ENCODE results near the gene TRIM17.

Gene TRIM17

GRCh38 chr1:228378873-228379460, 37.7 kb downstream of the TRIM17 start:
- Histone ChIP-seq H3K9me3 (ENCODE audit: control insufficient read depth in 1 of 2, low read length in 2 of 2) (no peaks in the 10 kb centered on the region), H3K27me3 (ENCODE audit: control insufficient read depth in 1 of 2, insufficient read depth in 2 of 2, low read length in 2 of 2) (peaks cover 6 to 13% of the 10 kb centered on the region in 2 donors), H3K9ac (ENCODE audit: low read depth in 1 of 2, low read length in 2 of 2) (no peak overlapping the region), H3K27ac (ENCODE audit: low read depth, low read length) (no peak overlapping the region), H3K4me3 (ENCODE audit: low read depth in 1 of 2, low read length in 2 of 2) (peak overlapping the region; percentile 71 to 72), H3K4me1 (ENCODE audit: control insufficient read depth in 1 of 2, insufficient read depth in 2 of 2, low read length in 2 of 2) (peaks cover 0 to 13% of the 10 kb centered on the region in 2 donors), H3K36me3 (ENCODE audit: control insufficient read depth in 1 of 2, insufficient read depth in 2 of 2, low read length in 2 of 2) (no peaks in the 10 kb centered on the region)

GRCh38 chr1:228378090-228378872, 38.4 kb downstream of the TRIM17 start:
- H3K4me1 ChIP-seq (ENCODE audit: control insufficient read depth in 1 of 2, insufficient read depth in 2 of 2, low read length in 2 of 2): peaks cover 0 to 13% of the 10 kb centered on the region in 2 donors
- H3K27ac ChIP-seq (ENCODE audit: low read depth, low read length): no peak overlapping the region
- H3K27me3 ChIP-seq (ENCODE audit: control insufficient read depth in 1 of 2, insufficient read depth in 2 of 2, low read length in 2 of 2): peaks cover 6 to 13% of the 10 kb centered on the region in 2 donors
- H3K4me3 ChIP-seq (ENCODE audit: low read depth in 1 of 2, low read length in 2 of 2): peak overlapping the region; percentile 71 to 72
- H3K36me3 ChIP-seq (ENCODE audit: control insufficient read depth in 1 of 2, insufficient read depth in 2 of 2, low read length in 2 of 2): no peaks in the 10 kb centered on the region
- no peak overlapping the region for H3K9ac ChIP-seq (ENCODE audit: low read depth in 1 of 2, low read length in 2 of 2)
- H3K9me3 ChIP-seq (ENCODE audit: control insufficient read depth in 1 of 2, low read length in 2 of 2): no peaks in the 10 kb centered on the region

- H3K4me1 ChIP-seq (ENCODE audit: control insufficient read depth in 1 of 2, insufficient read depth in 2 of 2, low read length in 2 of 2): peaks cover 0 to 13% of the 10 kb centered on the region in 2 donors
- H3K27me3 ChIP-seq (ENCODE audit: control insufficient read depth in 1 of 2, insufficient read depth in 2 of 2, low read length in 2 of 2): peaks cover 6 to 13% of the 10 kb centered on the region in 2 donors
- no peak overlapping the region for H3K9ac ChIP-seq (ENCODE audit: low read depth in 1 of 2, low read length in 2 of 2)
- peak overlapping the region; percentile 22 to 59 for H3K4me3 ChIP-seq (ENCODE audit: low read depth in 1 of 2, low read length in 2 of 2)
- no peak overlapping the region for H3K27ac ChIP-seq (ENCODE audit: low read depth, low read length)
- no peaks in the 10 kb centered on the region for H3K9me3 ChIP-seq (ENCODE audit: control insufficient read depth in 1 of 2, low read length in 2 of 2)
- no peaks in the 10 kb centered on the region for H3K36me3 ChIP-seq (ENCODE audit: control insufficient read depth in 1 of 2, insufficient read depth in 2 of 2, low read length in 2 of 2)
Measured at GRCh38 chr1:228377664-228378089, 39.0 kb downstream of the TRIM17 start.

- Histone ChIP-seq H3K4me3 (ENCODE audit: low read depth in 1 of 2, low read length in 2 of 2) (no peak overlapping the region), H3K4me1 (ENCODE audit: control insufficient read depth in 1 of 2, insufficient read depth in 2 of 2, low read length in 2 of 2) (peaks cover 0 to 19% of the 10 kb centered on the region in 2 donors), H3K9me3 (ENCODE audit: control insufficient read depth in 1 of 2, low read length in 2 of 2) (no peaks in the 10 kb centered on the region), H3K27me3 (ENCODE audit: control insufficient read depth in 1 of 2, insufficient read depth in 2 of 2, low read length in 2 of 2) (peaks cover 6 to 13% of the 10 kb centered on the region in 2 donors), H3K36me3 (ENCODE audit: control insufficient read depth in 1 of 2, insufficient read depth in 2 of 2, low read length in 2 of 2) (no peaks in the 10 kb centered on the region), H3K9ac (ENCODE audit: low read depth in 1 of 2, low read length in 2 of 2) (no peak overlapping the region), H3K27ac (ENCODE audit: low read depth, low read length) (no peak overlapping the region)
Measured at GRCh38 chr1:228376651-228377631, 39.7 kb downstream of the TRIM17 start.

- Histone ChIP-seq H3K36me3 (ENCODE audit: control insufficient read depth in 1 of 2, insufficient read depth in 2 of 2, low read length in 2 of 2) (no peaks in the 10 kb centered on the region), H3K27ac (ENCODE audit: low read depth, low read length) (no peak overlapping the region), H3K4me1 (ENCODE audit: control insufficient read depth in 1 of 2, insufficient read depth in 2 of 2, low read length in 2 of 2) (peaks cover 0 to 21% of the 10 kb centered on the region in 2 donors), H3K4me3 (ENCODE audit: low read depth in 1 of 2, low read length in 2 of 2) (no peak overlapping the region), H3K9me3 (ENCODE audit: control insufficient read depth in 1 of 2, low read length in 2 of 2) (no peaks in the 10 kb centered on the region), H3K9ac (ENCODE audit: low read depth in 1 of 2, low read length in 2 of 2) (no peak overlapping the region), H3K27me3 (ENCODE audit: control insufficient read depth in 1 of 2, insufficient read depth in 2 of 2, low read length in 2 of 2) (peaks cover 6 to 13% of the 10 kb centered on the region in 2 donors)
Measured at GRCh38 chr1:228376262-228376628, 40.4 kb downstream of the TRIM17 start.

- Histone ChIP-seq H3K9ac (ENCODE audit: low read depth in 1 of 2, low read length in 2 of 2) (no peak overlapping the region), H3K27ac (ENCODE audit: low read depth, low read length) (no peak overlapping the region), H3K4me1 (ENCODE audit: control insufficient read depth in 1 of 2, insufficient read depth in 2 of 2, low read length in 2 of 2) (peaks cover 0 to 21% of the 10 kb centered on the region in 2 donors)
Measured at GRCh38 chr1:228375578-228376261, 40.9 kb downstream of the TRIM17 start.

GRCh38 chr1:228374711-228375577, 41.7 kb downstream of the TRIM17 start:
- Histone ChIP-seq H3K9ac (ENCODE audit: low read depth in 1 of 2, low read length in 2 of 2) (no peak overlapping the region), H3K36me3 (ENCODE audit: control insufficient read depth in 1 of 2, insufficient read depth in 2 of 2, low read length in 2 of 2) (no peaks in the 10 kb centered on the region), H3K27ac (ENCODE audit: low read depth, low read length) (no peak overlapping the region), H3K9me3 (ENCODE audit: control insufficient read depth in 1 of 2, low read length in 2 of 2) (no peaks in the 10 kb centered on the region), H3K4me1 (ENCODE audit: control insufficient read depth in 1 of 2, insufficient read depth in 2 of 2, low read length in 2 of 2) (peaks cover 0 to 21% of the 10 kb centered on the region in 2 donors), H3K4me3 (ENCODE audit: low read depth in 1 of 2, low read length in 2 of 2) (no peak overlapping the region), H3K27me3 (ENCODE audit: control insufficient read depth in 1 of 2, insufficient read depth in 2 of 2, low read length in 2 of 2) (peaks cover 10 to 13% of the 10 kb centered on the region in 2 donors)

More at GRCh38 chr1:228375578-228376261, 40.9 kb downstream of the TRIM17 start:
- Histone ChIP-seq H3K4me3 (ENCODE audit: low read depth in 1 of 2, low read length in 2 of 2) (no peak overlapping the region), H3K36me3 (ENCODE audit: control insufficient read depth in 1 of 2, insufficient read depth in 2 of 2, low read length in 2 of 2) (no peaks in the 10 kb centered on the region), H3K27me3 (ENCODE audit: control insufficient read depth in 1 of 2, insufficient read depth in 2 of 2, low read length in 2 of 2) (peaks cover 10 to 13% of the 10 kb centered on the region in 2 donors), H3K9me3 (ENCODE audit: control insufficient read depth in 1 of 2, low read length in 2 of 2) (no peaks in the 10 kb centered on the region)

- no peaks in the 10 kb centered on the region for H3K9me3 ChIP-seq (ENCODE audit: control insufficient read depth in 1 of 2, low read length in 2 of 2)
- peaks cover 6 to 8% of the 10 kb centered on the region in 2 donors for H3K27me3 ChIP-seq (ENCODE audit: control insufficient read depth in 1 of 2, insufficient read depth in 2 of 2, low read length in 2 of 2)
- no peak overlapping the region for H3K4me3 ChIP-seq (ENCODE audit: low read depth in 1 of 2, low read length in 2 of 2)
- no peaks in the 10 kb centered on the region for H3K36me3 ChIP-seq (ENCODE audit: control insufficient read depth in 1 of 2, insufficient read depth in 2 of 2, low read length in 2 of 2)
- peaks cover 0 to 15% of the 10 kb centered on the region in 2 donors for H3K4me1 ChIP-seq (ENCODE audit: control insufficient read depth in 1 of 2, insufficient read depth in 2 of 2, low read length in 2 of 2)
- H3K27ac ChIP-seq (ENCODE audit: low read depth, low read length): no peak overlapping the region
- no peak overlapping the region for H3K9ac ChIP-seq (ENCODE audit: low read depth in 1 of 2, low read length in 2 of 2)
Measured at GRCh38 chr1:228373681-228374571, 42.7 kb downstream of the TRIM17 start.

All from duodenal mucosa (tissue), 2 donors.